SJCRH30 (cell line): ENCODE measurements around the gene ZBTB2. TPM values are rescaled to one million over a fixed set of nuclear protein-coding genes. Genes with fewer than 3 reads are reported as not detected.
"Not testable (repeated sequence)": the region's sequence is repeated elsewhere in the genome, so short reads cannot be mapped to it uniquely, and the experiment has no call there.

Experiments used
- DNase-seq, 2 experiments: peaks; one replicate each; pipeline ENCODE4 v3.0.0-alpha.2; 2015 to 2020
- H3K27ac ChIP-seq: fragments of 250-450 bp; sonication (Bioruptor Pico); 2 replicates; pipeline ENCODE4 v1.5.1; 2020; ENCODE audit warnings: mild to moderate bottlenecking, moderate library complexity
- H3K27me3 ChIP-seq: fragments of 250-450 bp; sonication (Bioruptor Pico); 2 replicates; pipeline ENCODE4 v1.5.1; 2020; ENCODE audit warnings: mild to moderate bottlenecking, moderate library complexity
- H3K36me3 ChIP-seq: fragments of 250-450 bp; sonication (Bioruptor Pico); 2 replicates; pipeline ENCODE4 v1.5.1; 2020; ENCODE audit warnings: mild to moderate bottlenecking, moderate library complexity
- H3K4me1 ChIP-seq: fragments of 250-450 bp; sonication (Bioruptor Pico); 2 replicates; pipeline ENCODE4 v1.5.1; 2020; ENCODE audit warnings: mild to moderate bottlenecking, moderate library complexity
- H3K4me3 ChIP-seq: fragments of 250-450 bp; sonication (Bioruptor Pico); 2 replicates; pipeline ENCODE4 v1.5.1; 2020; ENCODE audit warnings: mild to moderate bottlenecking, moderate library complexity
- H3K9me3 ChIP-seq: fragments of 250-450 bp; sonication (Bioruptor Pico); replicated peaks from 2 replicates; pipeline ENCODE4 v1.5.1; 2020; ENCODE audit warnings: mild to moderate bottlenecking, moderate library complexity
- total RNA-seq: library from RNA; depleted of rRNA; stranded (reverse); fragments of >200 nt; shearing (Covaris generic); gene quantifications from 2 replicates; pipeline ENCODE4 v1.2.3, GENCODE V29; 2014; rRNA removed

ZBTB2 gene
- total RNA-seq, 1 experiment from 2014 or later = 31.4 TPM

- DNase-seq = no peak
- H3K36me3 ChIP-seq = no peaks in the 10 kb centered on the region
- no peak overlapping the region for H3K4me3 ChIP-seq
- H3K27ac ChIP-seq = no peak overlapping the region
- H3K27me3 ChIP-seq = no peaks in the 10 kb centered on the region
- 0 out of 2 replicates have a peak, but pooled peaks cover 3% of the 10 kb centered on the region for H3K9me3 ChIP-seq
- peaks cover 5% of the 10 kb centered on the region; the same call in 1 of the 2 replicates for H3K4me1 ChIP-seq
These were observed 69.9 kb downstream of the ZBTB2 start for GRCh38 chr6:151321438-151321837.

GRCh38 chr6:151320140-151320539 lies 71.2 kb downstream of the ZBTB2 start:
- Histone ChIP-seq H3K9me3 (0 out of 2 replicates have a peak, but pooled peaks cover 3% of the 10 kb centered on the region), H3K36me3 (no peaks in the 10 kb centered on the region), H3K4me1 (peaks cover 5% of the 10 kb centered on the region; the same call in 1 of the 2 replicates), H3K4me3 (no peak overlapping the region), H3K27me3 (no peaks in the 10 kb centered on the region), H3K27ac (no peak overlapping the region)
- no peak for DNase-seq

GRCh38 chr6:151317995-151318365 lies 73.4 kb downstream of the ZBTB2 start:
- Histone ChIP-seq H3K9me3 (0 out of 2 replicates have a peak, but pooled peaks cover 3% of the 10 kb centered on the region), H3K36me3 (no peaks in the 10 kb centered on the region), H3K27ac (no peak overlapping the region), H3K4me3 (no peak overlapping the region), H3K27me3 (no peaks in the 10 kb centered on the region), H3K4me1 (no peaks in the 10 kb centered on the region)
- DNase-seq = no peak

GRCh38 chr6:151317103-151317994 lies 74.0 kb downstream of the ZBTB2 start:
- Histone ChIP-seq H3K4me1 (no peaks in the 10 kb centered on the region), H3K36me3 (no peaks in the 10 kb centered on the region), H3K27ac (no peak overlapping the region), H3K9me3 (0 out of 2 replicates have a peak, but pooled peaks cover 3% of the 10 kb centered on the region), H3K4me3 (no peak overlapping the region), H3K27me3 (no peaks in the 10 kb centered on the region)
- no peak for DNase-seq

- not testable (repeated sequence) for H3K9me3 ChIP-seq
These were observed 75.7 kb downstream of the ZBTB2 start for GRCh38 chr6:151315661-151316060.

More at GRCh38 chr6:151315661-151316060, 75.7 kb downstream of the ZBTB2 start:
- not testable (repeated sequence) for H3K36me3 ChIP-seq, H3K4me3 ChIP-seq, DNase-seq, H3K27me3 ChIP-seq, H3K4me1 ChIP-seq, H3K27ac ChIP-seq

Other genes with a start within 250 kb of the ZBTB2 start
- 63.4 and 70.8 TPM in 2 replicates for gene AKAP12, start 151.6 kb downstream of the ZBTB2 start, total RNA-seq
- gene RMND1, start 60.6 kb upstream of the ZBTB2 start, total RNA-seq = 33.1 and 33.3 TPM in 2 replicates
- gene CCDC170, start 102.5 kb upstream of the ZBTB2 start, total RNA-seq = not detected in 2 replicates